OCI-LY1 (cell line): ENCODE data around the gene BACH2.

Experiments used
- H2AFZ ChIP-seq: fragments of 200-600 bp; sonication (generic), shearing (Covaris generic); 2 replicates; pipeline ENCODE4 v1.6.0; 2014; ENCODE audit warnings: antibody characterized with exemption, mild to moderate bottlenecking, low read length
- H3F3A ChIP-seq: fragments of 200-600 bp; sonication (generic), shearing (Covaris generic); 2 replicates; pipeline ENCODE4 v1.6.0; 2014; ENCODE audit warnings: mild to moderate bottlenecking, antibody characterized with exemption, low read length, moderate library complexity; ENCODE audit not compliant: insufficient read depth
- H3K27ac ChIP-seq: fragments of 200-600 bp; sonication (generic); 2 replicates; pipeline ENCODE4 v1.5.1; 2014; ENCODE audit warnings: low read length, mixed run types, mild to moderate bottlenecking, low read depth; ENCODE audit not compliant: poor library complexity, severe bottlenecking
- H3K27me3 ChIP-seq: fragments of 200-600 bp; sonication (generic); 2 replicates; pipeline ENCODE4 v1.6.0; 2014; ENCODE audit warnings: antibody characterized with exemption, mild to moderate bottlenecking, low read length, moderate library complexity; ENCODE audit not compliant: insufficient read depth
- H3K36me3 ChIP-seq: fragments of 200-600 bp; sonication (generic); 2 replicates; pipeline ENCODE4 v1.6.1; 2014; ENCODE audit warnings: mild to moderate bottlenecking, antibody characterized with exemption, low read length, moderate library complexity, mixed read lengths; ENCODE audit not compliant: insufficient read depth
- H3K4me1 ChIP-seq: fragments of 200-600 bp; sonication (generic); 2 replicates; pipeline ENCODE4 v1.5.1; 2014; ENCODE audit warnings: mild to moderate bottlenecking, low read length, moderate library complexity; ENCODE audit not compliant: insufficient read depth, severe bottlenecking
- H3K4me2 ChIP-seq: fragments of 200-600 bp; sonication (generic), shearing (Covaris generic); 2 replicates; pipeline ENCODE4 v1.6.1; 2014; ENCODE audit warnings: low read length
- H3K4me3 ChIP-seq: fragments of 200-600 bp; sonication (generic); 2 replicates; pipeline ENCODE4 v1.5.1; 2014; ENCODE audit warnings: low read length, low read depth, mild to moderate bottlenecking, mixed read lengths; ENCODE audit not compliant: poor library complexity, severe bottlenecking
- H3K79me2 ChIP-seq: fragments of 200-600 bp; shearing (Covaris generic); 2 replicates; pipeline ENCODE4 v1.6.1; 2016; ENCODE audit warnings: mixed run types, low read length, mixed read lengths; ENCODE audit not compliant: insufficient read depth
- H3K9ac ChIP-seq: fragments of 200-600 bp; sonication (generic), shearing (Covaris generic); 2 replicates; pipeline ENCODE4 v1.6.1; 2014; ENCODE audit warnings: mild to moderate bottlenecking, low read length, mixed read lengths
- H3K9me2 ChIP-seq: fragments of 200-600 bp; sonication (generic), shearing (Covaris generic); 2 replicates; pipeline ENCODE4 v1.6.1; 2014; ENCODE audit warnings: low read depth, mild to moderate bottlenecking, low read length, mixed read lengths
- H3K9me3 ChIP-seq: fragments of 200-600 bp; shearing (Covaris generic); 2 replicates; pipeline ENCODE4 v1.6.1; 2014; ENCODE audit warnings: low read length, mixed read lengths
- H4K20me1 ChIP-seq: fragments of 200-600 bp; sonication (generic), shearing (Covaris generic); 2 replicates; pipeline ENCODE4 v1.6.0; 2016; ENCODE audit warnings: mild to moderate bottlenecking, low read length; ENCODE audit not compliant: insufficient read depth
- EZH2 ChIP-seq: fragments of 200-600 bp; sonication (generic), shearing (Covaris generic); IDR thresholded peaks from 2 replicates; pipeline ENCODE4 v1.8.0; 2017; ENCODE audit warnings: borderline replicate concordance, mixed run types, mild to moderate bottlenecking, antibody characterized with exemption, low read length, moderate library complexity, mixed read lengths
- TF ChIP-seq, protein P1 (sequence below): fragments of 200-600 bp; sonication (generic), shearing (Covaris generic); IDR thresholded peaks from 2 replicates; pipeline ENCODE4 v1.5.1; 2017; ENCODE audit warnings: mild to moderate bottlenecking, antibody characterized with exemption, low read length, moderate library complexity, mixed read lengths

The BACH2 gene

DNA sequence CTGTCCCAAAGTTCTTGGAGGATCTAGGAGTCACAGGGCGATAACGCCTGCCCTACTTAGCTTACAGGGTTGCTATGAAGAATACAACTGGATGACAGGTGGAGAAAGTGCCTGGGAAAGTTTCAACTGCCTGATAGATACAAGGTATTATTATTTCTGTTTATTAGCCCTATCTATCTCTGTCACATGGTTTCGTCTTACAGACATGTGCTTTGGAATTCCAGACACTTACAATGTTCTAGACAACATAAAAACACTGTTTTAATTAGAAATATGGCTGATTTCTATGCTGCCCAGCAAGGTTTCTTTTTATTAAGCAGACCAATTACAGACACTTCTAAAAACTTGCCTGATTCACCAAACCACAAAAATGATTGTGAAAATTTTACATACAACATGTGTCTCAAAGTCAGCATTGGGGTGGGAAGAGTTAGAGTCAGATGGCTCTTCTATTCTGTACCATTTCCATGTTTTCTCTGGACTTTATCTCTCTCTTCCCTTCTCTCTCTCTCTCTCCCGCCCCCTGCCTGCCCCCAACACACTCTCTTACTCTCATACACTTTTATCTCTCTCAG is 352.4 kb downstream of the BACH2 start:
- Histone ChIP-seq H3K4me3 (no peak overlapping the region), H3K27me3 (no peaks in the 10 kb centered on the region), H3K79me2 (no peaks in the 10 kb centered on the region; the same call in 1 of the 2 replicates), H3K36me3 (peaks cover 94% of the 10 kb centered on the region), H3K4me2 (no peak overlapping the region), H3K9ac (no peak overlapping the region), H3F3A (no peaks in the 10 kb centered on the region), H3K27ac (no peak overlapping the region), H3K9me2 (no peaks in the 10 kb centered on the region), H3K9me3 (peaks cover 4% of the 10 kb centered on the region; the same call in 1 of the 2 replicates), H4K20me1 (no peaks in the 10 kb centered on the region), H2AFZ (no peak overlapping the region), H3K4me1 (no peaks in the 10 kb centered on the region)
- TF ChIP-seq, protein P1, sequence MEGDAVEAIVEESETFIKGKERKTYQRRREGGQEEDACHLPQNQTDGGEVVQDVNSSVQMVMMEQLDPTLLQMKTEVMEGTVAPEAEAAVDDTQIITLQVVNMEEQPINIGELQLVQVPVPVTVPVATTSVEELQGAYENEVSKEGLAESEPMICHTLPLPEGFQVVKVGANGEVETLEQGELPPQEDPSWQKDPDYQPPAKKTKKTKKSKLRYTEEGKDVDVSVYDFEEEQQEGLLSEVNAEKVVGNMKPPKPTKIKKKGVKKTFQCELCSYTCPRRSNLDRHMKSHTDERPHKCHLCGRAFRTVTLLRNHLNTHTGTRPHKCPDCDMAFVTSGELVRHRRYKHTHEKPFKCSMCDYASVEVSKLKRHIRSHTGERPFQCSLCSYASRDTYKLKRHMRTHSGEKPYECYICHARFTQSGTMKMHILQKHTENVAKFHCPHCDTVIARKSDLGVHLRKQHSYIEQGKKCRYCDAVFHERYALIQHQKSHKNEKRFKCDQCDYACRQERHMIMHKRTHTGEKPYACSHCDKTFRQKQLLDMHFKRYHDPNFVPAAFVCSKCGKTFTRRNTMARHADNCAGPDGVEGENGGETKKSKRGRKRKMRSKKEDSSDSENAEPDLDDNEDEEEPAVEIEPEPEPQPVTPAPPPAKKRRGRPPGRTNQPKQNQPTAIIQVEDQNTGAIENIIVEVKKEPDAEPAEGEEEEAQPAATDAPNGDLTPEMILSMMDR: no peak
- no peak for TF ChIP-seq EZH2

DNA sequence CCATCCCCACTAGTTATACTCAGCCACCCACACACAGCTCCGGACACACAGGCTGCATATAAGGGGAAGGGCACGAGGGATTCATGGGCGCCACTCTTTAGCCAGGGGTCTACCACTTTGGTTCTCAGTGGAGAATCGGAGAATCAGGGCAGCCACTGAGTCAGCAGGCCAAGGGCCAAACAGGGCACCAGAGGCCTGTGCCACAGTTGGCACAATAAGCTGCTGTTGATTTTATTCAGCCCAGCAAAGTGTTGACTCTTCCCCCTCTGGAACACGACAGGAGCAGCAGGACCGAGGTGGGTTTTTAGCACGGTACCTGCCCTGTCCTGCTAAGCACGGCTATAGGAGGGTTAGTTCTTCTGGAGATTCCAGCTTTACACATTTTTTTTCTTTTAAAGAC is 354.0 kb downstream of the BACH2 start:
- H3F3A ChIP-seq: no peaks in the 10 kb centered on the region
- H3K27ac ChIP-seq: no peak overlapping the region
- H2AFZ ChIP-seq: no peak overlapping the region
- peaks cover 94% of the 10 kb centered on the region for H3K36me3 ChIP-seq
- H3K9me3 ChIP-seq: peaks cover 4% of the 10 kb centered on the region; the same call in 1 of the 2 replicates
- no peaks in the 10 kb centered on the region for H3K27me3 ChIP-seq
- no peak overlapping the region for H3K9ac ChIP-seq
- TF ChIP-seq, protein P1: no peak
- TF ChIP-seq EZH2: no peak
- H4K20me1 ChIP-seq: no peaks in the 10 kb centered on the region
- H3K9me2 ChIP-seq: no peaks in the 10 kb centered on the region
- H3K4me2 ChIP-seq: no peak overlapping the region
- H3K4me1 ChIP-seq: no peaks in the 10 kb centered on the region
- no peaks in the 10 kb centered on the region; the same call in 1 of the 2 replicates for H3K79me2 ChIP-seq
- no peak overlapping the region for H3K4me3 ChIP-seq

DNA sequence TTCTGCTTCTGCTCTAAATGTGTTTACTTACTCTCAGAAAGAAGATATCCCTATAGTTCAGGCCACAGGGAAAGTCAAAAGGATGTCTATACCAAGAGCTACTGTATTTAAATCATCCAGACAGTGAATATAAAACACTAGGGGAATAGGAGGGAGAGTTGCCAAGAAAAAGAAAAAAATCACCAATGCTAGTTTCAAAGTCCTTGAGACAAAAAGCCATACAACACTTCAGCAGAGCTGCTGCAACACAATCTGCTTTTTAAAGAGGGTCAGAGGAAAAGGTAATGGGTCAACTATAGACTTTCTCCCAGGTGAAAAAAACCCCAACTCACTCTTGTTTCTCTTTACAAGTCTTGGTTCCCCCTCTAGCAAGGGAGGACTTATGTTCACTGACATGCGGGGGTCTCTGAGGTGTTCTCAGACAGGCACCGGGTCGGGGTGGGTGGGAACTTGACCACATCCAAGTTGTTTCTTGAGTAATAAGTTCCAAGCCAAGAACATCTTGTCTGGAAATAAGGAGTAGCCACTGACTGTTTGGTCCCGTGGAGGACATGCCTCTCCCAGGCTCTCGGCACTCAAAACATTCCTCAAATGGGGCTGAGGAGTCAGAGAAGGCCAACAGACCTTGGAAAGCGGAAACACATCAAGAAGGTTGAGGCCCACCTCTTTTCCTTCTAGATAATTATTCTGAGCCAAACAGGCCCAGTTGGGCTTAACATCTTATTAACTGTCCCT is 354.7 kb downstream of the BACH2 start:
- Histone ChIP-seq H3K4me2 (no peak overlapping the region), H3K79me2 (no peaks in the 10 kb centered on the region; the same call in 1 of the 2 replicates)

More for the DNA sequence above, 354.7 kb downstream of the BACH2 start:
- no peak overlapping the region for H3K27ac ChIP-seq
- no peak overlapping the region for H3K4me3 ChIP-seq
- no peaks in the 10 kb centered on the region for H3K4me1 ChIP-seq
- no peaks in the 10 kb centered on the region for H3K9me2 ChIP-seq
- peaks cover 94% of the 10 kb centered on the region for H3K36me3 ChIP-seq
- H3K9ac ChIP-seq: no peak overlapping the region
- no peaks in the 10 kb centered on the region for H3K27me3 ChIP-seq
- no peak overlapping the region for H2AFZ ChIP-seq
- H3F3A ChIP-seq: no peaks in the 10 kb centered on the region
- TF ChIP-seq, protein P1: no peak
- TF ChIP-seq EZH2: no peak
- peaks cover 4% of the 10 kb centered on the region; the same call in 1 of the 2 replicates for H3K9me3 ChIP-seq
- H4K20me1 ChIP-seq: no peaks in the 10 kb centered on the region
